PC-9 (cell line): Measurements from ENCODE around the gene RDH8.

ENCODE experiments used
- CTCF ChIP-seq: fragments of 200-600 bp; sonication (generic); conservative IDR thresholded peaks from 2 replicates; pipeline ENCODE4 v1.6.1; 2017; ENCODE audit warnings: mixed run types, antibody characterized with exemption, mild to moderate bottlenecking, moderate library complexity
- EZH2 ChIP-seq: fragments of 200-600 bp; sonication (generic); IDR thresholded peaks from 2 replicates; pipeline ENCODE4 v1.8.0; 2017; ENCODE audit warnings: antibody characterized with exemption, low read depth

DNA sequence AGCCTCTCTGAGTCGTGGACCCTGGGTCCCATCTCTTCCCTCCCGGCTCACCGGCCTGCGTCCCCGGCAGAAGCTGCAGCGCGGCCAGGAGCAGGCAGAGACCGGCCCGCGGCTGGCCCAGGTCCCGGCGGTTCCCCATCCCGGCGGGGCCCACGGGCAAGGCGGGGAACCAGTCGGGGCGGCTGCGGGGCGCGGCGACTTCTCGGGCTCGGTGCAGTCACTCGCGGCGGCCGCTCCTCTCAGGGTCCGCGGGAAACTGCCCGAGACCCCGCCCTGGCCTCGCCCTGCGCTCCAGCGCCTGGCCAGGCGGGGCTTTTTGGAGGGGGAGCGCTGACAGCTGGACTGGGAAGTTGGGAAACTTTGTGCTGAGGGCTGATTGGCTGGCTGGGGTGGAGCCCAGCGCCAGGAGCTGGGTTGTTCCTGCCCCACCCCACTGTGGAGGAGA lies 3.0 kb upstream of the RDH8 start, which contains the start of gene COL5A3:
- TF ChIP-seq CTCF (no peak), EZH2 (no peak)
